ENCODE results near the gene DNAAF1.

DNAAF1 gene

GRCh38 chr16:84137287-84137686 is 7.8 kb upstream of the DNAAF1 start:
- CTCF ChIA-PET = interaction anchor here (1.1 to 2.5 kb wide), 3 partner anchors 20 to 53 kb away, joined by 4 to 12 read pairs (median 12); partner anchors contain the start of genes MBTPS1 and TAF1C
- no peaks in the 10 kb centered on the region for H3K36me3 ChIP-seq (ENCODE audit: control insufficient read depth in 2 of 2, insufficient read depth in 1 of 2, low read length in 2 of 2)
- H3K4me1 ChIP-seq (ENCODE audit: control insufficient read depth, insufficient read depth, low read length) = peaks cover 7% of the 10 kb centered on the region; the same call in 1 of the 2 replicates
- TF ChIP-seq ZNF24 (tag by site-specific recombination; IDR thresholded peaks at IDR 0.05) = no peak
- H3K9me3 ChIP-seq (ENCODE audit: control insufficient read depth, insufficient read depth, low read depth, low read length) = no peaks in the 10 kb centered on the region
- POLR2A ChIA-PET = interaction anchor here (1.8 kb wide), 1 partner anchor 20 kb away, joined by 6 read pairs; the partner anchor contains the start of gene MBTPS1
- H3K4me3 ChIP-seq (ENCODE audit: low read depth, low read length) = no peak overlapping the region
- no peak overlapping the region for H3K27ac ChIP-seq (ENCODE audit: extremely low read depth, low read depth, low read length)

DNA sequence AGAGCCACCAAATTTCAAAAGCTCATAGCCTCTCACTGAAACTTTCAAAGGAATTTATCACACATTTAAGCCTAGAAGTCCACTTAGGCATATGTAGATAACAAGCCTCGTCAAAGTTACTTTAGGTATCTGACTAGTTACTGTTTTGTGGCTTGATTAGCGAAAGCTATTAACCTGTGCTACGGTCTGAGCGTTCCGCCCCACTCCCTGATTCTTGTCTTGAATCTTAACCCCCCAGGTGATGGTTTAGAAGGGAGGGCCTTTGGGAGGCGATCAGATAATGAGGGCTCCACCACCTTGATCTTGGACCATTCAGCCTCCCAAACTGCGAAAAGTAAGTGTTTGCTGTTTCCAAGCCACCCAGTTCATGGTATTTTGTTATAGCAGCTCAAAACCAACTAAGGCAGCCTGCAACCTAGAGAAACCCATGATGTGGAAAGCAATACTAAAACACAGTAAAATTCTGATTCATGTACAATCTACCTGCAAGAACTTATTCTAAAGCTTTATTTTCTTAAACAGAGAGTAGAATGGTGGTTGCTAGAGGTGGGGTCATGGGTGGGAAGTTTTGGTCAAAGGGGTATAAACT is 7.2 kb upstream of the DNAAF1 start:
- Histone ChIP-seq H3K27ac (ENCODE audit: extremely low read depth, low read depth, low read length) (no peak overlapping the region), H3K4me1 (ENCODE audit: control insufficient read depth, insufficient read depth, low read length) (peaks cover 7% of the 10 kb centered on the region; the same call in 1 of the 2 replicates), H3K36me3 (ENCODE audit: control insufficient read depth in 2 of 2, insufficient read depth in 1 of 2, low read length in 2 of 2) (no peaks in the 10 kb centered on the region), H3K4me3 (ENCODE audit: low read depth, low read length) (no peak overlapping the region), H3K9me3 (ENCODE audit: control insufficient read depth, insufficient read depth, low read depth, low read length) (no peaks in the 10 kb centered on the region)
- TF ChIP-seq ZNF274 (IDR thresholded peaks at IDR 0.05; ENCODE audit: low read length) = no peak
- TF ChIP-seq ZNF274 (tag by site-specific recombination; IDR thresholded peaks at IDR 0.05; ENCODE audit: borderline replicate concordance) = no peak
- TF ChIP-seq, protein P1, sequence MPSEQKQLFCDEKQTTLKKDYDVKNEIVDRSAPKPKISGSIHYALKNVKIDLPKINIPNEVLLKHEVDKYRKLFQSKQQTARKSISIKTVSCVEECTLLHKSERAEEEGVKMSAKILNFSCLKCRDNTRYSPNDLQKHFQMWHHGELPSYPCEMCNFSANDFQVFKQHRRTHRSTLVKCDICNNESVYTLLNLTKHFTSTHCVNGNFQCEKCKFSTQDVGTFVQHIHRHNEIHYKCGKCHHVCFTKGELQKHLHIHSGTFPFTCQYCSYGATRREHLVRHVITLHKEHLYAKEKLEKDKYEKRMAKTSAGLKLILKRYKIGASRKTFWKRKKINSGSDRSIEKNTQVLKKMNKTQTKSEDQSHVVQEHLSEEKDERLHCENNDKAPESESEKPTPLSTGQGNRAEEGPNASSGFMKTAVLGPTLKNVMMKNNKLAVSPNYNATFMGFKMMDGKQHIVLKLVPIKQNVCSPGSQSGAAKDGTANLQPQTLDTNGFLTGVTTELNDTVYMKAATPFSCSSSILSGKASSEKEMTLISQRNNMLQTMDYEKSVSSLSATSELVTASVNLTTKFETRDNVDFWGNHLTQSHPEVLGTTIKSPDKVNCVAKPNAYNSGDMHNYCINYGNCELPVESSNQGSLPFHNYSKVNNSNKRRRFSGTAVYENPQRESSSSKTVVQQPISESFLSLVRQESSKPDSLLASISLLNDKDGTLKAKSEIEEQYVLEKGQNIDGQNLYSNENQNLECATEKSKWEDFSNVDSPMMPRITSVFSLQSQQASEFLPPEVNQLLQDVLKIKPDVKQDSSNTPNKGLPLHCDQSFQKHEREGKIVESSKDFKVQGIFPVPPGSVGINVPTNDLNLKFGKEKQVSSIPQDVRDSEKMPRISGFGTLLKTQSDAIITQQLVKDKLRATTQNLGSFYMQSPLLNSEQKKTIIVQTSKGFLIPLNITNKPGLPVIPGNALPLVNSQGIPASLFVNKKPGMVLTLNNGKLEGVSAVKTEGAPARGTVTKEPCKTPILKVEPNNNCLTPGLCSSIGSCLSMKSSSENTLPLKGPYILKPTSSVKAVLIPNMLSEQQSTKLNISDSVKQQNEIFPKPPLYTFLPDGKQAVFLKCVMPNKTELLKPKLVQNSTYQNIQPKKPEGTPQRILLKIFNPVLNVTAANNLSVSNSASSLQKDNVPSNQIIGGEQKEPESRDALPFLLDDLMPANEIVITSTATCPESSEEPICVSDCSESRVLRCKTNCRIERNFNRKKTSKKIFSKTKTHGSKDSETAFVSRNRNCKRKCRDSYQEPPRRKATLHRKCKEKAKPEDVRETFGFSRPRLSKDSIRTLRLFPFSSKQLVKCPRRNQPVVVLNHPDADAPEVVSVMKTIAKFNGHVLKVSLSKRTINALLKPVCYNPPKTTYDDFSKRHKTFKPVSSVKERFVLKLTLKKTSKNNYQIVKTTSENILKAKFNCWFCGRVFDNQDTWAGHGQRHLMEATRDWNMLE (tag by site-specific recombination; conservative IDR thresholded peaks at IDR 0.05; ENCODE audit: low read depth) = no peak
- TF ChIP-seq SALL2 (tag by site-specific recombination; IDR thresholded peaks at IDR 0.05; ENCODE audit: borderline replicate concordance) = no peak
- TF ChIP-seq ZNF214 (tag by site-specific recombination; IDR thresholded peaks at IDR 0.05; ENCODE audit: borderline replicate concordance) = no peak
- TF ChIP-seq ZNF248 (tag by site-specific recombination; IDR thresholded peaks at IDR 0.05) = no peak
- POLR2A ChIA-PET = interaction anchor here (1.8 to 2.1 kb wide), 2 partner anchors 21 kb away, joined by 6 to 10 read pairs; partner anchors contain the start of gene MBTPS1
- CTCF ChIA-PET = interaction anchor here (0.6 to 2.5 kb wide), 6 partner anchors 21 to 369 kb away, joined by 3 to 12 read pairs (median 4); partner anchors contain the start of genes MBTPS1 and TAF1C

- Histone ChIP-seq H3K4me1 (ENCODE audit: control insufficient read depth, insufficient read depth, low read length) (peaks cover 7% of the 10 kb centered on the region; the same call in 1 of the 2 replicates), H3K27ac (ENCODE audit: extremely low read depth, low read depth, low read length) (no peak overlapping the region), H3K36me3 (ENCODE audit: control insufficient read depth in 2 of 2, insufficient read depth in 1 of 2, low read length in 2 of 2) (no peaks in the 10 kb centered on the region), H3K9me3 (ENCODE audit: control insufficient read depth, insufficient read depth, low read depth, low read length) (no peaks in the 10 kb centered on the region), H3K4me3 (ENCODE audit: low read depth, low read length) (no peak overlapping the region)
- POLR2A ChIA-PET = interaction anchor here (2.1 kb wide), 1 partner anchor 22 kb away, joined by 10 read pairs; the partner anchor contains the start of gene MBTPS1
- CTCF ChIA-PET = interaction anchor here (0.7 to 2.5 kb wide), 8 partner anchors 22 to 369 kb away, joined by 3 to 12 read pairs (median 4); partner anchors contain the start of genes MBTPS1 and TAF1C
- TF ChIP-seq ZIC2 (tag by site-specific recombination; IDR thresholded peaks at IDR 0.05) (0 out of 2 replicates have a peak, but pooled peaks have one; percentile 36), ZNF529 (tag by site-specific recombination; IDR thresholded peaks at IDR 0.05; ENCODE audit: insufficient replicate concordance) (no peak)
Observed at GRCh38 chr16:84138500-84138823, 6.6 kb upstream of the DNAAF1 start.

DNA sequence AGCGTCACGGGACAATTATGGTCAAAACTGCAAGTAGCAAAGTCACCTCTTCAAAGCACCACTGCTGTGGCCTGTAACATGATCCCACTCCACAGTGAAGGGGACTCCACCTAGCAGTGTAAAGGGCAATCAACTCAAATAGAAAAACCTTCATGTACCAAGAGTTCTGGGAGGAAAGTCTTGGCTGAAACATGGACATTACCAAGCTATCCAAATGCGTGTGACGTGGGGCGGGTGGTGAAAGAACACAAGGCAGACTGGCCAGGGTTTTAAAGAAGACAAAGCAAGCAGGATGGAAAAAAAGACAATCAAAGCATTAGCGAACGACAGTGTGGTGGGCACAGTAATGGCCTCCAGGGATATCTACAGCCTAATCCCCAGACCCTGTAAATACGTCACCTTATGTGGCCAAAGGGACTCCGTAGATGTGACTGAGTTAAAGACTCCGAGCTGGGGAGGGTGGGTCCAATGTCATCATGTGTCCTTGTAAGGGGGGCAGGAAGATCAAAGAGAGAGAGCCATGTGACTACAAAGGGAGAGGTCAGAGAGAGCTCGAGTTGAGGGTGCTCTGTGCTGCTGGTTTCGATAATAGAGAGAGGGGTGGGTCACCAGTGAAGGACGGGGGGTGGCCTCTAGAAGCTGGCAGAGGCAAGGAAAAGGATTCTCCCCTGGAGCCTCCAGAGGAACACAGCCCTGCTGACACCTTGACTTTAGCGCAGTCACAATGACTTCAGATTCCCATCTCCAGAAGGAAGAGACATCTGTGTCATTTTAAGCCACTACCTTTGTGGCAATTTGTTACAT is 6.1 kb upstream of the DNAAF1 start:
- Histone ChIP-seq H3K4me1 (ENCODE audit: control insufficient read depth, insufficient read depth, low read length) (peaks cover 7% of the 10 kb centered on the region; the same call in 1 of the 2 replicates), H3K4me3 (ENCODE audit: low read depth, low read length) (no peak overlapping the region), H3K36me3 (ENCODE audit: control insufficient read depth in 2 of 2, insufficient read depth in 1 of 2, low read length in 2 of 2) (no peaks in the 10 kb centered on the region), H3K27ac (ENCODE audit: extremely low read depth, low read depth, low read length) (peak overlapping the region; percentile 10; the same call in 1 of the 2 replicates), H3K9me3 (ENCODE audit: control insufficient read depth, insufficient read depth, low read depth, low read length) (no peaks in the 10 kb centered on the region)
- POLR2A ChIA-PET = interaction anchor here (2.1 kb wide), 1 partner anchor 22 kb away, joined by 10 read pairs; the partner anchor contains the start of gene MBTPS1
- CTCF ChIA-PET = interaction anchor here (0.6 to 2.5 kb wide), 8 partner anchors 17 to 184 kb away, joined by 3 to 12 read pairs (median 4); partner anchors contain the start of gene TAF1C
- TF ChIP-seq WT1 (tag by site-specific recombination; IDR thresholded peaks at IDR 0.05) = no peak
- TF ChIP-seq, protein P2, sequence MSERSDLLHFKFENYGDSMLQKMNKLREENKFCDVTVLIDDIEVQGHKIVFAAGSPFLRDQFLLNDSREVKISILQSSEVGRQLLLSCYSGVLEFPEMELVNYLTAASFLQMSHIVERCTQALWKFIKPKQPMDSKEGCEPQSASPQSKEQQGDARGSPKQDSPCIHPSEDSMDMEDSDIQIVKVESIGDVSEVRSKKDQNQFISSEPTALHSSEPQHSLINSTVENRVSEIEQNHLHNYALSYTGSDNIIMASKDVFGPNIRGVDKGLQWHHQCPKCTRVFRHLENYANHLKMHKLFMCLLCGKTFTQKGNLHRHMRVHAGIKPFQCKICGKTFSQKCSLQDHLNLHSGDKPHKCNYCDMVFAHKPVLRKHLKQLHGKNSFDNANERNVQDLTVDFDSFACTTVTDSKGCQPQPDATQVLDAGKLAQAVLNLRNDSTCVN (tag by site-specific recombination; optimal IDR thresholded peaks at IDR 0.05) = no peak
- TF ChIP-seq ZNF785 (tag by site-specific recombination; IDR thresholded peaks at IDR 0.05) = no peak
- no peak for TF ChIP-seq ZNF529 (tag by site-specific recombination; IDR thresholded peaks at IDR 0.05; ENCODE audit: insufficient replicate concordance)
- TF ChIP-seq, protein P3, sequence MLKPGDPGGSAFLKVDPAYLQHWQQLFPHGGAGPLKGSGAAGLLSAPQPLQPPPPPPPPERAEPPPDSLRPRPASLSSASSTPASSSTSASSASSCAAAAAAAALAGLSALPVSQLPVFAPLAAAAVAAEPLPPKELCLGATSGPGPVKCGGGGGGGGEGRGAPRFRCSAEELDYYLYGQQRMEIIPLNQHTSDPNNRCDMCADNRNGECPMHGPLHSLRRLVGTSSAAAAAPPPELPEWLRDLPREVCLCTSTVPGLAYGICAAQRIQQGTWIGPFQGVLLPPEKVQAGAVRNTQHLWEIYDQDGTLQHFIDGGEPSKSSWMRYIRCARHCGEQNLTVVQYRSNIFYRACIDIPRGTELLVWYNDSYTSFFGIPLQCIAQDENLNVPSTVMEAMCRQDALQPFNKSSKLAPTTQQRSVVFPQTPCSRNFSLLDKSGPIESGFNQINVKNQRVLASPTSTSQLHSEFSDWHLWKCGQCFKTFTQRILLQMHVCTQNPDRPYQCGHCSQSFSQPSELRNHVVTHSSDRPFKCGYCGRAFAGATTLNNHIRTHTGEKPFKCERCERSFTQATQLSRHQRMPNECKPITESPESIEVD (tag by site-specific recombination; IDR thresholded peaks at IDR 0.05) = peak; percentile 88
- no peak for TF ChIP-seq MYNN (tag by site-specific recombination; IDR thresholded peaks at IDR 0.05; ENCODE audit: borderline replicate concordance)
